C4-2B (cell line): ENCODE data around the gene ACE.

Source experiments
- ZFX ChIP-seq: fragments of 450-650 bp; IDR thresholded peaks from 2 replicates; pipeline ENCODE4 v1.6.1; 2017
- TF ChIP-seq, protein P1 (sequence below): fragments of 450-650 bp; conservative IDR thresholded peaks from 2 replicates; pipeline ENCODE4 v1.5.1; 2017; ENCODE audit warnings: mild to moderate bottlenecking

DNA sequence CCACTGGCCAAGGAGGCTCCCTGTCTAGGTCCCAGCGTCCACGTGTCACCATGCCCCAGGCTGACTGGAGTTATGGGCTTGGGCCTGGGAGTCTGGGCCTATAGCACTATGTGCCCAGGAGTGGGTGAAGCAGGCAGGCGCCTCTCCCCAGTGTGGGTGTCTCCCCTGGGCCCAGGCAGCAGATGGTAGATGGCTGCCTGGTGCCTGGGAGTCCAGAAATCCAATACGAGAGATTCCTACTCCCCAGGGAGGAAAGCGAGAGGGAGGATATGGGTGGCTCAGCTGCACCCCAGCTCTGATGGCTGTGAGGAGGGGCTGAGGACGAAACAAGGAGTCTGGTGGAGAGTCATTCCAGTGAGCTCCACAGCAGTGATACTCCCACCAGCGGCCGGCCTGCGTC is 51.3 kb downstream of the ACE start:
- TF ChIP-seq, protein P1, sequence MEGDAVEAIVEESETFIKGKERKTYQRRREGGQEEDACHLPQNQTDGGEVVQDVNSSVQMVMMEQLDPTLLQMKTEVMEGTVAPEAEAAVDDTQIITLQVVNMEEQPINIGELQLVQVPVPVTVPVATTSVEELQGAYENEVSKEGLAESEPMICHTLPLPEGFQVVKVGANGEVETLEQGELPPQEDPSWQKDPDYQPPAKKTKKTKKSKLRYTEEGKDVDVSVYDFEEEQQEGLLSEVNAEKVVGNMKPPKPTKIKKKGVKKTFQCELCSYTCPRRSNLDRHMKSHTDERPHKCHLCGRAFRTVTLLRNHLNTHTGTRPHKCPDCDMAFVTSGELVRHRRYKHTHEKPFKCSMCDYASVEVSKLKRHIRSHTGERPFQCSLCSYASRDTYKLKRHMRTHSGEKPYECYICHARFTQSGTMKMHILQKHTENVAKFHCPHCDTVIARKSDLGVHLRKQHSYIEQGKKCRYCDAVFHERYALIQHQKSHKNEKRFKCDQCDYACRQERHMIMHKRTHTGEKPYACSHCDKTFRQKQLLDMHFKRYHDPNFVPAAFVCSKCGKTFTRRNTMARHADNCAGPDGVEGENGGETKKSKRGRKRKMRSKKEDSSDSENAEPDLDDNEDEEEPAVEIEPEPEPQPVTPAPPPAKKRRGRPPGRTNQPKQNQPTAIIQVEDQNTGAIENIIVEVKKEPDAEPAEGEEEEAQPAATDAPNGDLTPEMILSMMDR = no peak
- no peak for TF ChIP-seq ZFX
